GM15510 (cell line): ENCODE measurements around the gene EMC1.
"Not testable (repeated sequence)": the region's sequence is repeated elsewhere in the genome, so short reads cannot be mapped to it uniquely, and the experiment has no call there.

Experiments
- POLR2A ChIP-seq: IDR thresholded peaks from 3 replicates; pipeline ENCODE4 v1.6.1; 2011; ENCODE audit warnings: borderline replicate concordance; ENCODE audit not compliant: insufficient read length; ENCODE audit errors: extremely low read depth

The EMC1 gene

GRCh38 chr1:19251305-19252196 lies at the start of gene EMC1, which contains the start of gene MRTO4:
Gene EMC1, minus strand, starts transcription at chr1:19251524. Its CDS starts 15 bp downstream, at chr1:19251509.
Gene MRTO4, plus strand, starts transcription at chr1:19251805. Its CDS starts 31 bp downstream, at chr1:19251836.
- peak; percentile 86 for TF ChIP-seq POLR2A

GRCh38 chr1:19300211-19300610 lies 48.9 kb upstream of the EMC1 start:
- no peak for TF ChIP-seq POLR2A

DNA sequence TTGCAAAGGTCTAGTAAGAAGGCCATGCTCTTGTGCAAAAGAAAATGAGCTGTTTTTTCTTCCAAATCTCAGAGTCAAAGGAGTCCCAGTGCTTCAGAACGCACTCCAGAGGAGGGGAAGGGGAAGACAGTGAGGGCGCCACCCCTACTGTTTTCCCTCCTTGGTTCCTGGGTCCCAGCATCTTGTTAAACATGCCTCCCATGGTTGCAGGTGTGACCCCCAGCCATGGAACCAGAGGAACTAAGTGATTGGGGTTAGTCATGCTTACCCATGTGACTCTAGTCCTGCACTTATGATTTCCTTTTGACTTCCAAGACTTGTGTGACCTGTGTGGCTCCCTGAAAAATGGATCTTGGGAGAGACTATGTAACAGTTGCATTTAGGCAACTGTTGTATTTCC lies 43.3 kb upstream of the EMC1 start:
- no peak for TF ChIP-seq POLR2A

DNA sequence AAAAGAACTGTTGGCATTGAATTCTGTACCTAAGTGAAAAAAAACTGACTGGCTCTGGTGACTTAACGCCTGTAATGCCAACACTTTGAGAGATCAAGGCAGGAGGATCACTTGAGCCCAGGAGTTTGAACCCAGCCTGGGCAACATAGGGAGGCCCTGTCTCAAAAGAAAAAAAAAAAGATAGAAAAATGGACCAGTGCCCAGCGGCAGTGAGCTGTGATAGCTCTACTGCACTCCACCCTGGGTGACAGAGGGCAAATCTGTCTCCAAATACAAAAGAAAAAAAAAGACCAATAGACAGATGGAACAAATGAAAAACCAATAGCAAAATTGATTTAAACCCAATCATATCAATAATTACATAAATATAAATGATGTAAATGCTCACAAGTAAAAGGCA lies 37.9 kb upstream of the EMC1 start:
- no peak for TF ChIP-seq POLR2A

DNA sequence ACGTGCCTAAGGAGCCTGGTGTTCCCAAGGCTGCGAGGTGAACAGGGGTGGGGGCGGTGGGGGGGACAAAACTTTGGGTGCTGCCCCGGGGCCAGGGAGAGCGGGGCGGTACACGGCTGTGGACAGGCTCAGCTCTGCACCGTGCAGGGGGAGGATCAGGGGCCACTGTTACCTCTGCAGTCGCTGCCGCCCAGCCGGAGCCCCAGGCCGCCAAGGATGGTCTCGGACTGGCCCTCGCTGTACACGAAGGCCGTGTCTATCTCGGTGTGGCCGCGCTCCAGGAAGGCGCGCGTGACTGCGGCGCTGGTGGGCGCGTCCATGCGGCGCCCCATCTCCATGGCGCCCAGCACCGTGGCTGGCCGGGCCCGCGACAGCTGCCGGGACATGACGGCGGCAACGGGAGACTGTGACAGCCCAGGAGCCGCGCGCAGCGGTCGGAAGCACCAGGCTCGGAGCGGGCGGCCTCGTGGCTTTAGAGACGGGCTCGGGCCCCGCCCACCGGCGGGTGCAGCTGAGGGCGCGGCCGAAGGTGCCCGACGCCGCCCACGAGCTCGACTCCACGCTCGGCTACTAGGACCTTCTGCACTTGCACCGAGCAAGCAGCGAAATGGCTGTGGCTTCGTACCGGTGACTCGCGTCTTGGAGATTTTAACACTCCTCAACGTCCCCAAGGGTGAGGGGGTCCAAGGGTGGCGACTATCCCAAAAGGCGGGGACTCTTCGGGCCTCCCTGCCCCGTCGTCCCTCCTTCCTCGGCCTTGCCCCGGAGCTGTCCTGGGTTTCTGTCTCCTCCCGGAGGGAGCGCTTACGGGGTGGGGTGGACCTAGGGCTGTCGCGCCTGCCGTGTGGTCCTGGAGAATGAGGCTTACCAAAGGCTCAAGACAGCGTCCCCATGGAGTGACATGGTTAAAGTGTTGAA lies 37.3 kb upstream of the EMC1 start, which contains the start of gene AKR7A3:
AKR7A3 (minus strand) TSS at position 447 of the 918 bp plus-strand sequence; CDS start at position 386, 61 bp downstream.
- not testable (repeated sequence) for TF ChIP-seq POLR2A

- no peak for TF ChIP-seq POLR2A
Observed at GRCh38 chr1:19287436-19288185, 36.3 kb upstream of the EMC1 start.

GRCh38 chr1:19284881-19285280 lies 33.6 kb upstream of the EMC1 start:
- TF ChIP-seq POLR2A, result no peak

DNA sequence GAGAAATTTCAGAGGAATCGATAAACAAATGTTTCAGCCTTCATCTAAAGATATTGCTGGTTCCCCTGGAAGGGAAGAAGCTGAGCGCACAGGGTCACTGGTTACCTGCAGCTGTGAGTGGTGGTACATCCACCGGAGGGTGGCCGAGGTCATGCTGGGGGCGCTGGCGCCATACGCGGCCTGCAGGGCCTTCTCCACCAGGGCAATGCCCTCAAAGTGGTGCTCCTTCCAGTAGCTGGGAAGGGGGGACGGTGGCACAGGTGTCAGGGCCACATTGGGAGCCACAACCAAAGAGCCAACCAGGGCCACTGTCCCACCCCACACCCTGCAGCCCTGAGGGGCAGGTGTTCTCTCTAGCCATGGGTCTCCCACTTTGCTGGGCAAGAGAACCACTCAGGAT lies 32.6 kb upstream of the EMC1 start:
- TF ChIP-seq POLR2A, result no peak

DNA sequence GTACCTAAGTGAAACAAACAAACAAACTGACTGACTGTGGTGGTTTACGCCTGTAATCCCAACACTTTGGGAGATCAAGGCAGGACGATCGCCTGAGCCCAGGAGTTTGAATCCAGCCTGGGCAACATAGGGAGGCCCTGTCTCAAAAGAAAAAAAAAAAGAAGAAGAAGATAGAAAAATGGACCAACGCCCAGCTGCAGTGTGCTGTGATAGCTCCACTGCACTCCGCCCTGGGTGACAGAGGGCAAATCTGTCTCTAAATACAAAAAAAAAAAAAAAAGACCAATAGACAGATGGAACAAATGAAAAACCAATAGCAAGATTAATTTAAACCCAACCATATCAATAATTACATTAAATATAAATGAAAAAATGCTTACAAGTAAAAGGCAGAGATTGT lies 23.3 kb upstream of the EMC1 start:
- TF ChIP-seq POLR2A, result no peak

GRCh38 chr1:19273106-19273843 lies 22.0 kb upstream of the EMC1 start:
- TF ChIP-seq POLR2A, result no peak

DNA sequence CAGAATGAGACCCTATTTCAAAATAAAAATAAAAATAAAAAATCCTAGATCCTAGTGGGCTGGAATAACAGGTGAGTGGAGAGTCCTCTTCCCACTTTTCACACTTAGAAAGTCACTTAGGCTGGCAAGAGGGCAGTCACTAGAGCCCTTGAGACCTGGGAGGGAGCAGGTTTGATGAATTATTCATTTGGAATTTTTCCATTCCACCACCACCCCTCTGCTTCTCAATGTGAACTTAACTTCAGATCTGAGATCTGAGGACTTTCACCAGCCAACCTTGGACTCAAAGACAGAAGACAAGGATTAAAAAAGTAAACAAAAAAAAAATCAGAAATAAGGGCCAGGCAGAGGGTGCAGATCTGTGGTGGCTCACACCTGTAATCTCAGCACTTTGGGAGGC lies 20.7 kb upstream of the EMC1 start:
- TF ChIP-seq POLR2A, result no peak

- no peak for TF ChIP-seq POLR2A
Observed at GRCh38 chr1:19268445-19268844, 17.1 kb upstream of the EMC1 start.

- TF ChIP-seq POLR2A, result no peak
Observed at GRCh38 chr1:19262744-19263143, 11.4 kb upstream of the EMC1 start.

- TF ChIP-seq POLR2A, result no peak
Observed at GRCh38 chr1:19262047-19262446, 10.7 kb upstream of the EMC1 start.
